Spleen (tissue), 7 donors: ENCODE measurements around the gene EFCAB12.

Source experiments
- POLR2A ChIP-seq, 3 donors: fragments of 450-650 bp; IDR thresholded peaks; one replicate each; pipeline ENCODE4 v1.5.1; 2017; ENCODE audit warnings: antibody characterized with exemption in 3 of 3, mild to moderate bottlenecking in 1 of 3
- POLR2AphosphoS5 ChIP-seq, 3 donors: sonication (generic); formaldehyde crosslinking; IDR thresholded peaks; one replicate each; pipeline ENCODE4 v1.5.1; 2017; ENCODE audit warnings: antibody characterized with exemption in 3 of 3
- TF ChIP-seq, protein P1 (sequence below), 11 experiments: fragments of 200-600 bp in 7 of 11; fragments of 450-650 bp in 4 of 11; sonication (generic) in 4 of 11; IDR thresholded peaks in 8 of 11; conservative IDR thresholded peaks in 3 of 11; 1 replicate in 7 of 11; 2 replicates in 4 of 11; pipeline versions ENCODE4 v1.4.0 to v1.8.0; 2016 to 2021; ENCODE audit warnings: antibody characterized with exemption in 11 of 11, inconsistent platforms in 4 of 11, mild to moderate bottlenecking in 1 of 11
- donor health status: DM: no; HTN: no; CAD: no; lungs with moderate emphysema.
- donor health status: DM: no; HTN: no; CAD: no.
- donor health status: DM: no; HTN: no; CAD: no.

DNA sequence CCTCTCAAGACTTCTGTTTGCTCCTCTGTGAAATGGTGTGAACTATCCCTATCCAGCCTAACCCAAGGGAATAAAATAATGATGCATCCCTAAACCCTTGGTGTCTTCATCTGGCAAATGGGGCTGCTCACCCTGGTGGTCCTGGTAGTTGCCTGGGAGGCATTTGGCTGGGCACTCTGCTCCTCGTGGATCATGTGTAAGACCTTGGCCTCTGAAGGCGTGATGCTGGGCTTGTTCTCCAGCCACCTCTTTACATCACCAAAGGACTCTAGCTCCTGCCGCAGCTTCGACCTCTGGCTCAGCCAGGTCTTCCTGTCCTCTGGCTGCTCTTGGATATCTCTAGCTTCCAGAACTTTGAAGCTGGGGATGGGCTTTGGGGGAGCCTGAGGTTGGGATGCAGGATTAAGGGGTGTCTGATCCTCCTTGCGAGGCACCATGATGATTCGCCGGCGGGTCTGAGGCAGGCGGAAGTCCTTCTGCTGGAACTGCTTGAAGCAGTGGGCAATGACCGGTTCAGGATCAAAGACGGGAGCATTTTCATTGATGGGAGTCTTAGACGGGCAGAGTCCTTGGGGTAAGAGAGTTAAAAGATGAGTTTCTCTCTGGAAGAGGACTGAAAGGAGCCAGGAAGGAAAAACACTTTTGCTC lies 7.1 kb downstream of the EFCAB12 start:
- no peak for TF ChIP-seq POLR2A (IDR thresholded peaks at IDR 0.05)
- TF ChIP-seq, protein P1, sequence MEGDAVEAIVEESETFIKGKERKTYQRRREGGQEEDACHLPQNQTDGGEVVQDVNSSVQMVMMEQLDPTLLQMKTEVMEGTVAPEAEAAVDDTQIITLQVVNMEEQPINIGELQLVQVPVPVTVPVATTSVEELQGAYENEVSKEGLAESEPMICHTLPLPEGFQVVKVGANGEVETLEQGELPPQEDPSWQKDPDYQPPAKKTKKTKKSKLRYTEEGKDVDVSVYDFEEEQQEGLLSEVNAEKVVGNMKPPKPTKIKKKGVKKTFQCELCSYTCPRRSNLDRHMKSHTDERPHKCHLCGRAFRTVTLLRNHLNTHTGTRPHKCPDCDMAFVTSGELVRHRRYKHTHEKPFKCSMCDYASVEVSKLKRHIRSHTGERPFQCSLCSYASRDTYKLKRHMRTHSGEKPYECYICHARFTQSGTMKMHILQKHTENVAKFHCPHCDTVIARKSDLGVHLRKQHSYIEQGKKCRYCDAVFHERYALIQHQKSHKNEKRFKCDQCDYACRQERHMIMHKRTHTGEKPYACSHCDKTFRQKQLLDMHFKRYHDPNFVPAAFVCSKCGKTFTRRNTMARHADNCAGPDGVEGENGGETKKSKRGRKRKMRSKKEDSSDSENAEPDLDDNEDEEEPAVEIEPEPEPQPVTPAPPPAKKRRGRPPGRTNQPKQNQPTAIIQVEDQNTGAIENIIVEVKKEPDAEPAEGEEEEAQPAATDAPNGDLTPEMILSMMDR (IDR thresholded peaks at IDR 0.05 in 8 of 11, conservative IDR thresholded peaks at IDR 0.05 in 3 of 11) = no peak
- no peak for TF ChIP-seq POLR2AphosphoS5 (IDR thresholded peaks at IDR 0.05)
